Activated CD4-positive, alpha-beta T cell treated with anti-CD3 and anti-CD28 coated beads for 24 hours (primary cell): ENCODE data around the gene FSIP1.

Source experiments
- DNase-seq, 2 donors: peaks; one replicate each; pipeline ENCODE4 v3.0.0-alpha.2; 2020; ENCODE audit warnings: low read depth in 2 of 2

Gene FSIP1

GRCh38 chr15:39582286-39582976 is 200.2 kb downstream of the FSIP1 start:
- no peak for DNase-seq

GRCh38 chr15:39581793-39582285 is 200.8 kb downstream of the FSIP1 start:
- DNase-seq: no peak

- DNase-seq: no peak
Measured at GRCh38 chr15:39581242-39581792, 201.3 kb downstream of the FSIP1 start.

GRCh38 chr15:39580485-39581241 is 202.0 kb downstream of the FSIP1 start, which contains the start of gene THBS1:
TSS of gene THBS1 (plus strand) at chr15:39581079. CDS start at chr15:39581858, 779 bp downstream.
- peak in 1 of 2 donors; percentile 42 for DNase-seq

- peak; percentile 77 to 88 for DNase-seq
Measured at GRCh38 chr15:39580117-39580484, 202.5 kb downstream of the FSIP1 start.

- no peak for DNase-seq
Measured at GRCh38 chr15:39579487-39580116, 203.0 kb downstream of the FSIP1 start.

GRCh38 chr15:39578851-39579486 is 203.7 kb downstream of the FSIP1 start:
- no peak for DNase-seq

GRCh38 chr15:39575180-39575579 is 207.5 kb downstream of the FSIP1 start:
- no peak for DNase-seq

GRCh38 chr15:39574427-39574826 is 208.2 kb downstream of the FSIP1 start:
- no peak for DNase-seq

GRCh38 chr15:39573844-39574243 is 208.8 kb downstream of the FSIP1 start:
- no peak for DNase-seq

GRCh38 chr15:39573287-39573686 is 209.4 kb downstream of the FSIP1 start:
- DNase-seq: no peak

GRCh38 chr15:39565851-39566250 is 216.8 kb downstream of the FSIP1 start:
- no peak for DNase-seq

GRCh38 chr15:39564972-39565665 is 217.5 kb downstream of the FSIP1 start:
- DNase-seq: no peak

- no peak for DNase-seq
Measured at GRCh38 chr15:39558421-39558820, 224.2 kb downstream of the FSIP1 start.

GRCh38 chr15:39556461-39556860 is 226.2 kb downstream of the FSIP1 start:
- no peak for DNase-seq

GRCh38 chr15:39555885-39556284 is 226.8 kb downstream of the FSIP1 start:
- DNase-seq: no peak

GRCh38 chr15:39554746-39555387 is 227.8 kb downstream of the FSIP1 start:
- no peak for DNase-seq

GRCh38 chr15:39553947-39554693 is 228.5 kb downstream of the FSIP1 start:
- DNase-seq: no peak

- no peak for DNase-seq
Measured at GRCh38 chr15:39552556-39552955, 230.1 kb downstream of the FSIP1 start.

GRCh38 chr15:39551476-39551875 is 231.2 kb downstream of the FSIP1 start:
- DNase-seq: no peak
